HFFc6 (cell line): ENCODE results near the gene DHDH. TPM values are rescaled to one million over a fixed set of nuclear protein-coding genes. Genes with fewer than 3 reads are reported as not detected.

ENCODE experiments used
- DNase-seq: peaks from one replicate; pipeline ENCODE4 v3.0.0-alpha.2; 2018
- H3K27ac Mint-ChIP-seq: 2 replicates; pipeline ENCODE4 v1.8.0; 2020; ENCODE audit warnings: mild to moderate bottlenecking, mixed read lengths
- H3K27me3 Mint-ChIP-seq: 2 replicates; pipeline ENCODE4 v1.8.0; 2021; ENCODE audit warnings: mild to moderate bottlenecking, moderate library complexity, mixed read lengths; ENCODE audit not compliant: insufficient read depth
- H3K36me3 Mint-ChIP-seq: 2 replicates; pipeline ENCODE4 v1.8.0; 2021; ENCODE audit warnings: low read depth, mixed read lengths
- H3K4me1 Mint-ChIP-seq: 2 replicates; pipeline ENCODE4 v1.8.0; 2020; ENCODE audit warnings: low read depth, mixed read lengths
- H3K4me3 Mint-ChIP-seq: 2 replicates; pipeline ENCODE4 v1.8.0; 2020; ENCODE audit warnings: mild to moderate bottlenecking, moderate library complexity, mixed read lengths
- H3K9me3 Mint-ChIP-seq: 2 replicates; pipeline ENCODE4 v1.8.0; 2020; ENCODE audit warnings: mild to moderate bottlenecking, mixed read lengths
- CTCF ChIP-seq: fragments of 200-600 bp; sonication (generic); IDR thresholded peaks from 2 replicates; pipeline ENCODE4 v1.5.0; 2021; ENCODE audit warnings: antibody characterized with exemption, mild to moderate bottlenecking
- total RNA-seq, 6 experiments: library from RNA; stranded (reverse); fragmentation: NEBNext Ultra II Directional; extraction: Animal tissue kit (Norgen Biotek cat#: 25700); gene quantifications; 2 replicates in 1 of 6; 3 replicates in 5 of 6; pipeline ENCODE4 v1.2.3, GENCODE V29; 2021

The DHDH gene
- total RNA-seq, 6 experiments from 2014 or later = not detected

GRCh38 chr19:48943081-48943480, 9.6 kb downstream of the DHDH start:
- peaks cover 10% of the 10 kb centered on the region for H3K36me3 Mint-ChIP-seq
- H3K9me3 Mint-ChIP-seq = peaks cover 17% of the 10 kb centered on the region
- H3K27ac Mint-ChIP-seq = no peak overlapping the region
- no peak overlapping the region for H3K4me3 Mint-ChIP-seq
- peaks cover 1% of the 10 kb centered on the region; the same call in 1 of the 2 replicates for H3K27me3 Mint-ChIP-seq
- H3K4me1 Mint-ChIP-seq = peaks cover 1% of the 10 kb centered on the region; the same call in 1 of the 2 replicates
- no peak for DNase-seq
- TF ChIP-seq CTCF = no peak

- no peak for DNase-seq
- no peak overlapping the region for H3K4me3 Mint-ChIP-seq
- H3K9me3 Mint-ChIP-seq = peaks cover 26% of the 10 kb centered on the region
- H3K36me3 Mint-ChIP-seq = peaks cover 19% of the 10 kb centered on the region
- TF ChIP-seq CTCF = no peak
- H3K27ac Mint-ChIP-seq = no peak overlapping the region
- peaks cover 1% of the 10 kb centered on the region; the same call in 1 of the 2 replicates for H3K27me3 Mint-ChIP-seq
- H3K4me1 Mint-ChIP-seq = peaks cover 6% of the 10 kb centered on the region; the same call in 1 of the 2 replicates
Observed at GRCh38 chr19:48945415-48945814, 11.9 kb downstream of the DHDH start.

GRCh38 chr19:48945817-48946216, 12.3 kb downstream of the DHDH start:
- peaks cover 25% of the 10 kb centered on the region for H3K9me3 Mint-ChIP-seq
- TF ChIP-seq CTCF = no peak
- H3K4me1 Mint-ChIP-seq = peaks cover 6% of the 10 kb centered on the region; the same call in 1 of the 2 replicates
- peaks cover 19% of the 10 kb centered on the region for H3K36me3 Mint-ChIP-seq
- H3K4me3 Mint-ChIP-seq = no peak overlapping the region
- no peak for DNase-seq
- peaks cover 1% of the 10 kb centered on the region; the same call in 1 of the 2 replicates for H3K27me3 Mint-ChIP-seq
- H3K27ac Mint-ChIP-seq = no peak overlapping the region

GRCh38 chr19:48946463-48947257, 13.2 kb downstream of the DHDH start:
- no peak overlapping the region for H3K27ac Mint-ChIP-seq
- peaks cover 17% of the 10 kb centered on the region for H3K9me3 Mint-ChIP-seq
- H3K36me3 Mint-ChIP-seq = peaks cover 14% of the 10 kb centered on the region
- no peak for DNase-seq
- H3K27me3 Mint-ChIP-seq = peaks cover 1% of the 10 kb centered on the region; the same call in 1 of the 2 replicates
- H3K4me1 Mint-ChIP-seq = peaks cover 6% of the 10 kb centered on the region; the same call in 1 of the 2 replicates
- TF ChIP-seq CTCF = no peak
- no peak overlapping the region for H3K4me3 Mint-ChIP-seq

GRCh38 chr19:48947258-48947542, 13.7 kb downstream of the DHDH start:
- Mint-ChIP-seq H3K27me3 (no peaks in the 10 kb centered on the region), H3K4me1 (peaks cover 6% of the 10 kb centered on the region; the same call in 1 of the 2 replicates), H3K27ac (no peak overlapping the region), H3K36me3 (peaks cover 14% of the 10 kb centered on the region), H3K9me3 (peaks cover 17% of the 10 kb centered on the region), H3K4me3 (no peak overlapping the region)
- no peak for DNase-seq
- no peak for TF ChIP-seq CTCF
